HepG2 (cell line): ENCODE measurements around the gene PGPEP1. TPM values are rescaled to one million over a fixed set of nuclear protein-coding genes. Genes with fewer than 3 reads are reported as not detected.

ENCODE experiments used
- BHLHE40 ChIP-seq: IDR thresholded peaks from 2 replicates; pipeline ENCODE4 v1.6.1; 2011; ENCODE audit warnings: low read length, improper control_type of control experiment
- BORCS8-MEF2B ChIP-seq: sonication (generic); formaldehyde crosslinking; IDR thresholded peaks from 2 replicates; pipeline ENCODE4 v1.8.0; 2022; ENCODE audit warnings: mild to moderate bottlenecking, missing genetic modification reagents
- CC2D1A ChIP-seq: sonication (generic); formaldehyde crosslinking; IDR thresholded peaks from 2 replicates; pipeline ENCODE4 v1.8.1; 2023; ENCODE audit warnings: mild to moderate bottlenecking, missing genetic modification reagents
- EED ChIP-seq: sonication (generic); formaldehyde crosslinking; IDR thresholded peaks from 2 replicates; pipeline ENCODE4 v1.5.0; 2020; ENCODE audit warnings: mild to moderate bottlenecking, missing genetic modification reagents
- KAT2B ChIP-seq: fragments of 150-350 bp; IDR thresholded peaks from 2 replicates; pipeline ENCODE4 v1.6.1; 2014; ENCODE audit warnings: low read depth, low read length, borderline replicate concordance
- MYNN ChIP-seq: sonication (generic); formaldehyde crosslinking; IDR thresholded peaks from 2 replicates; pipeline ENCODE4 v1.4.0; 2020; ENCODE audit warnings: mild to moderate bottlenecking, low read depth, missing genetic modification reagents
- NFATC3 ChIP-seq: sonication (generic); formaldehyde crosslinking; IDR thresholded peaks from 2 replicates; pipeline ENCODE4 v1.5.1; 2020; ENCODE audit warnings: mild to moderate bottlenecking, missing genetic modification reagents
- NR1H2 ChIP-seq: sonication (generic); formaldehyde crosslinking; IDR thresholded peaks from 2 replicates; pipeline ENCODE4 v1.8.1; 2022; ENCODE audit warnings: low read depth, missing genetic modification reagents, borderline replicate concordance
- TMF1 ChIP-seq: sonication (generic); formaldehyde crosslinking; IDR thresholded peaks from 2 replicates; pipeline ENCODE4 v1.8.1; 2022; ENCODE audit warnings: low read depth, missing genetic modification reagents
- ZFP1 ChIP-seq: IDR thresholded peaks from 2 replicates; pipeline ENCODE4 v1.6.1; 2016
- ZMYM4 ChIP-seq: sonication (generic); formaldehyde crosslinking; IDR thresholded peaks from 2 replicates; pipeline ENCODE4 v1.8.1; 2023; ENCODE audit warnings: mild to moderate bottlenecking, missing genetic modification reagents
- ZNF547 ChIP-seq: sonication (generic); formaldehyde crosslinking; IDR thresholded peaks from 2 replicates; pipeline ENCODE4 v1.5.1; 2020; ENCODE audit warnings: mild to moderate bottlenecking, missing genetic modification reagents
- ZNF761 ChIP-seq: sonication (generic); formaldehyde crosslinking; conservative IDR thresholded peaks from 2 replicates; pipeline ENCODE4 v1.4.0; 2020; ENCODE audit warnings: mild to moderate bottlenecking, missing genetic modification reagents
- polyA plus RNA-seq, 8 experiments: library from polyadenylated mRNA; depleted of rRNA in 3 of 8; stranded (reverse) in 7 of 8; unstranded in 1 of 8; fragments of >200 nt; fragmentation: Illumina TruSeq in 4 of 8; extraction: Trizol in 4 of 8; gene quantifications; 2 replicates each; pipeline versions ENCODE4 v1.2.1 to v1.2.3, GENCODE V29; 2011 to 2016; ENCODE audit warnings: low read depth in 4 of 8, missing spikeins in 1 of 8, mixed read lengths in 1 of 8; ENCODE audit not compliant: insufficient read depth in 1 of 8
- total RNA-seq, 5 experiments: library from RNA; depleted of rRNA; stranded (reverse); fragments of >200 nt; fragmentation: Illumina TruSeq; extraction: Trizol; gene quantifications; 2 replicates each; pipeline ENCODE4 v1.2.3, GENCODE V29; 2016; ENCODE audit warnings: low read depth in 1 of 5
- TF ChIP-seq, protein P1 (sequence below): sonication (generic); formaldehyde crosslinking; IDR thresholded peaks from 2 replicates; pipeline ENCODE4 v1.8.0; 2023; ENCODE audit warnings: mild to moderate bottlenecking, missing genetic modification reagents
- TF ChIP-seq, protein P2 (sequence below): IDR thresholded peaks from 2 replicates; pipeline ENCODE4 v1.6.1; 2016; ENCODE audit warnings: control low read depth
- TF ChIP-seq, protein P3 (sequence below): conservative IDR thresholded peaks from 2 replicates; pipeline ENCODE4 v1.6.1; 2018; ENCODE audit warnings: missing genetic modification reagents
- TF ChIP-seq, protein P4 (sequence below): sonication (generic); formaldehyde crosslinking; IDR thresholded peaks from 2 replicates; pipeline ENCODE4 v1.9.0; 2021; ENCODE audit warnings: missing genetic modification reagents, mild to moderate bottlenecking, borderline replicate concordance
- TF ChIP-seq, protein P5 (sequence below): sonication (generic); formaldehyde crosslinking; IDR thresholded peaks from 2 replicates; pipeline ENCODE4 v1.4.0; 2020; ENCODE audit warnings: low read depth, mild to moderate bottlenecking, missing genetic modification reagents
- TF ChIP-seq, protein P6 (sequence below): sonication (generic); formaldehyde crosslinking; IDR thresholded peaks from 2 replicates; pipeline ENCODE4 v1.4.0; 2020; ENCODE audit warnings: mild to moderate bottlenecking, missing genetic modification reagents, borderline replicate concordance
- TF ChIP-seq, protein P7 (sequence below): sonication (generic); formaldehyde crosslinking; IDR thresholded peaks from 2 replicates; pipeline ENCODE4 v1.8.0; 2022; ENCODE audit warnings: low read depth, missing genetic modification reagents

Gene PGPEP1
- total and polyA plus RNA-seq, 2 of the 13 experiments (the other 11 are each of a cell fraction or from before 2014, with no cell fraction given): 53.1 to 56.6 TPM

DNA sequence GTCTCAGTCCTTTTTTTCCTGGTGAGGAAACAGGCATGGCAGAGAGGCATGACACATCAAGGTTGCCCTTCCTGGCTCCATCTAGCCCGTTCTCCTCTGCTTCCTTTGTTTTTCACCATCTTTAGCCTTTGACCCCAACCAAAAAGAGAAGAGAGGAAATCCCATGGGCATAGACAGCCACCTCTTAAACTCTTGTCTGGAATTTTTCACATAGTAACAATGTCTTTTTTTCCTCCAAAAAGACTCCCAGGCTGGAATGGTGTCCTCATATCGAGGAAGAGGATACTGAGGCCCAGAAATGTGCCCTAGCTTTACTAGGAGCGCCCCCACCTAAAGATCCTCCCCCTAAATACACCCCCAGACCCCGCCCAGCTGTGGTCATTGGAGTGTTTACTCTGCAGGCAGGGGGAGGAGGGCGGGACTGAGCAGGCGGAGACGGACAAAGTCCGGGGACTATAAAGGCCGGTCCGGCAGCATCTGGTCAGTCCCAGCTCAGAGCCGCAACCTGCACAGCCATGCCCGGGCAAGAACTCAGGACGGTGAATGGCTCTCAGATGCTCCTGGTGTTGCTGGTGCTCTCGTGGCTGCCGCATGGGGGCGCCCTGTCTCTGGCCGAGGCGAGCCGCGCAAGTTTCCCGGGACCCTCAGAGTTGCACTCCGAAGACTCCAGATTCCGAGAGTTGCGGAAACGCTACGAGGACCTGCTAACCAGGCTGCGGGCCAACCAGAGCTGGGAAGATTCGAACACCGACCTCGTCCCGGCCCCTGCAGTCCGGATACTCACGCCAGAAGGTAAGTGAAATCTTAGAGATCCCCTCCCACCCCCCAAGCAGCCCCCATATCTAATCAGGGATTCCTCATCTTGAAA, 45.5 kb downstream of the PGPEP1 start, which contains the start of gene GDF15 (continued):
- TF ChIP-seq CC2D1A (CRISPR knock-in tag): no peak
- TF ChIP-seq NFATC3: no peak; the same call in 1 of the 2 replicates
- TF ChIP-seq NR1H2 (CRISPR knock-in tag): no peak
- TF ChIP-seq, protein P1, sequence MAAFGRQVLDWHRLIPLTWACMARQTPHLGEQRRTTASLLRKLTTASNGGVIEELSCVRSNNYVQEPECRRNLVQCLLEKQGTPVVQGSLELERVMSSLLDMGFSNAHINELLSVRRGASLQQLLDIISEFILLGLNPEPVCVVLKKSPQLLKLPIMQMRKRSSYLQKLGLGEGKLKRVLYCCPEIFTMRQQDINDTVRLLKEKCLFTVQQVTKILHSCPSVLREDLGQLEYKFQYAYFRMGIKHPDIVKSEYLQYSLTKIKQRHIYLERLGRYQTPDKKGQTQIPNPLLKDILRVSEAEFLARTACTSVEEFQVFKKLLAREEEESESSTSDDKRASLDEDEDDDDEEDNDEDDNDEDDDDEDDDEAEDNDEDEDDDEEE (CRISPR knock-in tag): peak; percentile 74; the same call in 1 of the 2 replicates
- no peak; the same call in 1 of the 2 replicates for TF ChIP-seq TMF1
- TF ChIP-seq, protein P2, sequence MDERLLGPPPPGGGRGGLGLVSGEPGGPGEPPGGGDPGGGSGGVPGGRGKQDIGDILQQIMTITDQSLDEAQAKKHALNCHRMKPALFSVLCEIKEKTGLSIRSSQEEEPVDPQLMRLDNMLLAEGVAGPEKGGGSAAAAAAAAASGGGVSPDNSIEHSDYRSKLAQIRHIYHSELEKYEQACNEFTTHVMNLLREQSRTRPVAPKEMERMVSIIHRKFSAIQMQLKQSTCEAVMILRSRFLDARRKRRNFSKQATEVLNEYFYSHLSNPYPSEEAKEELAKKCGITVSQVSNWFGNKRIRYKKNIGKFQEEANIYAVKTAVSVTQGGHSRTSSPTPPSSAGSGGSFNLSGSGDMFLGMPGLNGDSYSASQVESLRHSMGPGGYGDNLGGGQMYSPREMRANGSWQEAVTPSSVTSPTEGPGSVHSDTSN: no peak
- TF ChIP-seq, protein P3, sequence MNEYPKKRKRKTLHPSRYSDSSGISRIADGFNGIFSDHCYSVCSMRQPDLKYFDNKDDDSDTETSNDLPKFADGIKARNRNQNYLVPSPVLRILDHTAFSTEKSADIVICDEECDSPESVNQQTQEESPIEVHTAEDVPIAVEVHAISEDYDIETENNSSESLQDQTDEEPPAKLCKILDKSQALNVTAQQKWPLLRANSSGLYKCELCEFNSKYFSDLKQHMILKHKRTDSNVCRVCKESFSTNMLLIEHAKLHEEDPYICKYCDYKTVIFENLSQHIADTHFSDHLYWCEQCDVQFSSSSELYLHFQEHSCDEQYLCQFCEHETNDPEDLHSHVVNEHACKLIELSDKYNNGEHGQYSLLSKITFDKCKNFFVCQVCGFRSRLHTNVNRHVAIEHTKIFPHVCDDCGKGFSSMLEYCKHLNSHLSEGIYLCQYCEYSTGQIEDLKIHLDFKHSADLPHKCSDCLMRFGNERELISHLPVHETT: no peak; the same call in 1 of the 2 replicates
- TF ChIP-seq, protein P4, sequence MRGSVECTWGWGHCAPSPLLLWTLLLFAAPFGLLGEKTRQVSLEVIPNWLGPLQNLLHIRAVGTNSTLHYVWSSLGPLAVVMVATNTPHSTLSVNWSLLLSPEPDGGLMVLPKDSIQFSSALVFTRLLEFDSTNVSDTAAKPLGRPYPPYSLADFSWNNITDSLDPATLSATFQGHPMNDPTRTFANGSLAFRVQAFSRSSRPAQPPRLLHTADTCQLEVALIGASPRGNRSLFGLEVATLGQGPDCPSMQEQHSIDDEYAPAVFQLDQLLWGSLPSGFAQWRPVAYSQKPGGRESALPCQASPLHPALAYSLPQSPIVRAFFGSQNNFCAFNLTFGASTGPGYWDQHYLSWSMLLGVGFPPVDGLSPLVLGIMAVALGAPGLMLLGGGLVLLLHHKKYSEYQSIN (CRISPR knock-in tag): no peak
- peak; percentile 72 for TF ChIP-seq BHLHE40
- peak; percentile 33; the same call in 1 of the 2 replicates for TF ChIP-seq ZNF547 (CRISPR knock-in tag)
- no peak for TF ChIP-seq KAT2B
- TF ChIP-seq BORCS8-MEF2B (CRISPR knock-in tag): peak; percentile 68
- 0 out of 2 replicates have a peak, but pooled peaks have one; percentile 36 for TF ChIP-seq ZFP1 (CRISPR knock-in tag)
- TF ChIP-seq, protein P5, sequence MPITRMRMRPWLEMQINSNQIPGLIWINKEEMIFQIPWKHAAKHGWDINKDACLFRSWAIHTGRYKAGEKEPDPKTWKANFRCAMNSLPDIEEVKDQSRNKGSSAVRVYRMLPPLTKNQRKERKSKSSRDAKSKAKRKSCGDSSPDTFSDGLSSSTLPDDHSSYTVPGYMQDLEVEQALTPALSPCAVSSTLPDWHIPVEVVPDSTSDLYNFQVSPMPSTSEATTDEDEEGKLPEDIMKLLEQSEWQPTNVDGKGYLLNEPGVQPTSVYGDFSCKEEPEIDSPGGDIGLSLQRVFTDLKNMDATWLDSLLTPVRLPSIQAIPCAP (CRISPR knock-in tag): peak; percentile 78; the same call in 1 of the 2 replicates
- peak; percentile 92 for TF ChIP-seq ZMYM4 (CRISPR knock-in tag)
- TF ChIP-seq MYNN (CRISPR knock-in tag): peak; percentile 73; the same call in 1 of the 2 replicates
- TF ChIP-seq, protein P6, sequence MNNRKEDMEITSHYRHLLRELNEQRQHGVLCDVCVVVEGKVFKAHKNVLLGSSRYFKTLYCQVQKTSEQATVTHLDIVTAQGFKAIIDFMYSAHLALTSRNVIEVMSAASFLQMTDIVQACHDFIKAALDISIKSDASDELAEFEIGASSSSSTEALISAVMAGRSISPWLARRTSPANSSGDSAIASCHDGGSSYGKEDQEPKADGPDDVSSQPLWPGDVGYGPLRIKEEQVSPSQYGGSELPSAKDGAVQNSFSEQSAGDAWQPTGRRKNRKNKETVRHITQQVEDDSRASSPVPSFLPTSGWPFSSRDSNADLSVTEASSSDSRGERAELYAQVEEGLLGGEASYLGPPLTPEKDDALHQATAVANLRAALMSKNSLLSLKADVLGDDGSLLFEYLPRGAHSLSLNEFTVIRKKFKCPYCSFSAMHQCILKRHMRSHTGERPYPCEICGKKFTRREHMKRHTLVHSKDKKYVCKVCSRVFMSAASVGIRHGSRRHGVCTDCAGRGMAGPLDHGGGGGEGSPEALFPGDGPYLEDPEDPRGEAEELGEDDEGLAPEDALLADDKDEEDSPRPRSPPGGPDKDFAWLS: 0 out of 2 replicates have a peak, but pooled peaks have one; percentile 64
- TF ChIP-seq, protein P7, sequence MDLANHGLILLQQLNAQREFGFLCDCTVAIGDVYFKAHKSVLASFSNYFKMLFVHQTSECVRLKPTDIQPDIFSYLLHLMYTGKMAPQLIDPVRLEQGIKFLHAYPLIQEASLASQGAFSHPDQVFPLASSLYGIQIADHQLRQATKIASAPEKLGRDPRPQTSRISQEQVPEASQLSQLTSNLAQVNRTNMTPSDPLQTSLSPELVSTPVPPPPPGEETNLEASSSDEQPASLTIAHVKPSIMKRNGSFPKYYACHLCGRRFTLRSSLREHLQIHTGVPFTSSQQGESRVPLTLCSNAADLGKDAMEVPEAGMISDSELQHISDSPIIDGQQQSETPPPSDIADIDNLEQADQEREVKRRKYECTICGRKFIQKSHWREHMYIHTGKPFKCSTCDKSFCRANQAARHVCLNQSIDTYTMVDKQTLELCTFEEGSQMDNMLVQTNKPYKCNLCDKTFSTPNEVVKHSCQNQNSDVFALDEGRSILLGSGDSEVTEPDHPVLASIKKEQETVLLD (CRISPR knock-in tag): peak; percentile 77; the same call in 1 of the 2 replicates
- TF ChIP-seq ZNF761 (CRISPR knock-in tag): peak; percentile 90
- TF ChIP-seq EED (CRISPR knock-in tag): 0 out of 2 replicates have a peak, but pooled peaks have one; percentile 81
